OCI-LY7 (cell line): ENCODE data around the gene NNAT.

Experiments used
- CTCF ChIP-seq: fragments of 200-600 bp; sonication (generic); conservative IDR thresholded peaks from 2 replicates; pipeline ENCODE4 v1.5.1; 2014; ENCODE audit warnings: mild to moderate bottlenecking, antibody characterized with exemption, low read length, moderate library complexity, mixed read lengths
- EZH2phosphoT487 ChIP-seq: fragments of 200-600 bp; sonication (generic); IDR thresholded peaks from 2 replicates; pipeline ENCODE4 v1.6.1; 2018; ENCODE audit warnings: low read depth, borderline replicate concordance, mild to moderate bottlenecking, mixed run types, antibody characterized with exemption, low read length, moderate library complexity, mixed read lengths

DNA sequence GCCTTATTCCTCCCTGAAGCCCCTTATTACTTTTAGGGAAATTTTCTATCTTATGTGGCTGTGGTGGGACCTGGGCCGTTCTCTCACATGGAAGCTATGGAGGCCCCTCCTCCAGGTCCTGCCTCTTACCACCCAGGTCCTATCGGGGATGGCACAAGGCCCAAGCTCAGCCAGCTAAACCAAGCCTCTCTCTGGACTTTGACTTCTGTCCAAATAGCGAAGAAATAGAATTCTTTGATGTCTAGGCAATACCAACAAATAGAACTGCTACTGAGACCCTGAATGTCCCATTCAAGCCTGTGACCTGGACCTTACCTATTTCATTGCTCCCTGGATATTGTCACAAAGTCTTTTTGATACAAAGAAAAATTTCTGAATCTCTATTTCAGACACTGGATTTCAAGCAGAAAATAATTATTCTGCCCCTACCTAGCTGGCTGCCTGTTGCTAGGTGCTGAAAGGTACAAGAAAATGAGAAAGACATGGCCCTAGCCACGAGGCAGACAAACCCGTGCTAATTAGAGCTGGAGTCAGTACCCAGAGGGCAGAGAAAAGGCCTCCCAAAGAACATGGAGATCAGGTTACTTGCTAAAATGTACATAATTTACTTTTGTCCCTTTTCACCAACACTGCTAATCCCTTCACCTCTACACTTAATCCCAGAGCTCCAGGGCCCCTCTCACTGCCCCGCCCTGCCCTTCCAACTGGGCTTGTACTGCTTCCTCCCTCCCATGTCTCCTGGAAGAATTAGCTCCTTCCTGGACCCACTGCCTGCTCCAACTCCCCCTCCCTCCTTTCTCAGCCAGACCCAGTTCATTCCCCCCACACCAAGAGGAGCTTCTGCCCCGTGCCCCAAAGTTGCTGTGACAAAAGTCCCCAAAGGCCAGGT lies 15.5 kb upstream of the NNAT start:
- TF ChIP-seq CTCF (no peak), EZH2phosphoT487 (no peak)
